GM12878 (cell line): ENCODE results near the gene OGFOD3. TPM values are rescaled to one million over a fixed set of nuclear protein-coding genes. Genes with fewer than 3 reads are reported as not detected.

Source experiments
- ATAC-seq: fragments of 200-7000 bp; cut with Tn5 transposase; 3 replicates; pipeline ENCODE4 v1.9.1; 2020; ENCODE audit warnings: mild to moderate bottlenecking, moderate library complexity
- BruUV-seq: library from RNA; stranded (reverse); fragments of 400-500 nt; replicated peaks from 2 replicates; lab custom pipeline; 2021; lab: Mats Ljungman, UMichigan
- CTCF ChIA-PET: fragments of 300-600 bp; sonication (Branson Sonifier 250); formaldehyde crosslinking; extraction: SDS; loops from one replicate; lab custom pipeline; 2021; ENCODE audit warnings: inconsistent platforms; lab: Yijun Ruan, JAX
- POLR2A ChIA-PET: fragments of 350-600 bp; formaldehyde crosslinking; extraction: SDS; loops from one replicate; lab custom pipeline; 2021; ENCODE audit warnings: inconsistent platforms; lab: Charles Lee
- RAD21 ChIA-PET: fragments of 300-600 bp; sonication (Branson Sonifier 250); formaldehyde crosslinking; loops from one replicate; lab custom pipeline; 2023; ENCODE audit warnings: antibody characterized with exemption; ENCODE audit not compliant: unreplicated experiment; lab: Charles Lee
- SMC1A ChIA-PET: fragments of 300-600 bp; sonication (Branson Sonifier 250); formaldehyde crosslinking; loops from one replicate; lab custom pipeline; 2023; ENCODE audit not compliant: unreplicated experiment, uncharacterized antibody; lab: Charles Lee
- DNase-seq: peaks from one replicate; pipeline ENCODE4 v3.0.0-alpha.2; 2011; ENCODE audit warnings: low read depth, low spot score
- FAIRE-seq: peaks from 3 replicates; lab custom pipeline; 2011; peaks lifted over from hg19 to GRCh38; lab: Jason Lieb, UNC
- H2AFZ ChIP-seq: 2 replicates; pipeline ENCODE4 v1.6.0; 2011; ENCODE audit warnings: low read depth, low read length, control low read depth; ENCODE audit not compliant: control insufficient read depth
- H3K27ac ChIP-seq: 2 replicates; pipeline ENCODE4 v1.5.1; 2011; ENCODE audit warnings: control low read depth; ENCODE audit not compliant: control insufficient read depth, insufficient read depth
- H3K27me3 ChIP-seq, 2 experiments: replicated peaks in 1 of 2; 2 replicates each; pipeline versions ENCODE4 v1.6.0 to v1.6.1; 2011; ENCODE audit warnings: low read length in 1 of 2; ENCODE audit not compliant: control insufficient read depth in 2 of 2, insufficient read depth in 2 of 2
- H3K36me3 ChIP-seq, 2 experiments: 2 replicates each; pipeline ENCODE4 v1.5.1; 2011; ENCODE audit warnings: low read length in 1 of 2; ENCODE audit not compliant: control insufficient read depth in 2 of 2, insufficient read depth in 2 of 2
- H3K4me1 ChIP-seq: 2 replicates; pipeline ENCODE4 v1.6.1; 2011; ENCODE audit warnings: mild to moderate bottlenecking, low read length, moderate library complexity, mixed read lengths; ENCODE audit not compliant: control insufficient read depth, insufficient read depth
- H3K4me2 ChIP-seq: 2 replicates; pipeline ENCODE4 v1.6.0; 2011; ENCODE audit warnings: control low read depth; ENCODE audit not compliant: control insufficient read depth, insufficient read depth
- H3K4me3 ChIP-seq: fragments of 200-600 bp; sonication (generic); 2 replicates; pipeline ENCODE4 v1.5.1; 2016
- H3K79me2 ChIP-seq: 2 replicates; pipeline ENCODE4 v1.6.0; 2011; ENCODE audit warnings: low read length; ENCODE audit not compliant: control insufficient read depth, insufficient read depth
- H3K9ac ChIP-seq: 2 replicates; pipeline ENCODE4 v1.8.0; 2011; ENCODE audit warnings: low read length, control low read depth, mixed read lengths; ENCODE audit not compliant: control insufficient read depth, insufficient read depth
- H3K9me3 ChIP-seq: replicated peaks from 3 replicates; pipeline ENCODE4 v1.5.1; 2011; ENCODE audit warnings: mild to moderate bottlenecking, low read length; ENCODE audit not compliant: control insufficient read depth, insufficient read depth
- H4K20me1 ChIP-seq: 2 replicates; pipeline ENCODE4 v1.6.0; 2011; ENCODE audit not compliant: control insufficient read depth, insufficient read depth
- BCL3 ChIP-seq: IDR thresholded peaks from 2 replicates; pipeline ENCODE4 v1.6.1; 2011; ENCODE audit warnings: borderline replicate concordance, low read depth, mild to moderate bottlenecking, moderate library complexity, low read length; ENCODE audit not compliant: insufficient read depth, poor library complexity, severe bottlenecking
- BCLAF1 ChIP-seq: fragments of 450-650 bp; IDR thresholded peaks from 2 replicates; pipeline ENCODE4 v1.6.1; 2017; ENCODE audit warnings: antibody characterized with exemption, mild to moderate bottlenecking, moderate library complexity
- BHLHE40 ChIP-seq, 2 experiments: fragments of 450-650 bp in 1 of 2; IDR thresholded peaks; 2 replicates each; pipeline ENCODE4 v1.6.1; 2011 to 2017; ENCODE audit warnings: low read depth in 2 of 2, borderline replicate concordance in 1 of 2, improper control_type of control experiment in 1 of 2, low read length in 1 of 2, mild to moderate bottlenecking in 1 of 2
- CBX3 ChIP-seq: fragments of 200-600 bp; sonication (generic); IDR thresholded peaks from 2 replicates; pipeline ENCODE4 v1.6.1; 2016; ENCODE audit warnings: low read depth, borderline replicate concordance
- IRF4 ChIP-seq: IDR thresholded peaks from 2 replicates; pipeline ENCODE4 v1.6.1; 2011; ENCODE audit warnings: low read depth, low read length
- KAT2A ChIP-seq: conservative IDR thresholded peaks from 2 replicates; pipeline ENCODE4 v1.6.1; 2011; ENCODE audit warnings: low read depth, low read length; ENCODE audit not compliant: control insufficient read depth
- POLR2AphosphoS2 ChIP-seq: IDR thresholded peaks from 2 replicates; pipeline ENCODE4 v1.6.1; 2011; ENCODE audit warnings: low read depth, mild to moderate bottlenecking, low read length, improper control_type of control experiment, moderate library complexity
- RUNX3 ChIP-seq: IDR thresholded peaks from 2 replicates; pipeline ENCODE4 v1.6.1; 2012; ENCODE audit warnings: low read length, inconsistent platforms
- SPI1 ChIP-seq: IDR thresholded peaks from 2 replicates; pipeline ENCODE4 v1.6.1; 2011; ENCODE audit warnings: low read depth, mild to moderate bottlenecking, low read length, moderate library complexity, borderline replicate concordance; ENCODE audit not compliant: insufficient read depth
- ZBTB11 ChIP-seq: fragments of 450-650 bp; formaldehyde crosslinking; IDR thresholded peaks from 2 replicates; pipeline ENCODE4 v1.5.0; 2022; ENCODE audit warnings: mild to moderate bottlenecking, missing genetic modification characterization
- ZZZ3 ChIP-seq: IDR thresholded peaks from 2 replicates; pipeline ENCODE4 v1.6.1; 2011; ENCODE audit warnings: low read depth; ENCODE audit not compliant: control insufficient read depth, insufficient read length
- WGBS: methylation state at CpG from one replicate; pipeline ENCODE4 v1.1.6; 2016; ENCODE audit warnings: low lambda C conversion rate; ENCODE audit not compliant: insufficient replicate concordance, insufficient coverage; ENCODE audit errors: missing lambda C conversion rate; 5-methylcytosine and 5-hydroxymethylcytosine counted together
- in situ Hi-C: fragments of 300-500 bp; cut with MboI; formaldehyde crosslinking; loops from 9 replicates; pipeline ENCODE4 v1.14.3; 2018; ENCODE audit warnings: mixed read lengths
- intact Hi-C: fragments of 100-400 bp; cut with micrococcal nuclease; formaldehyde crosslinking; loops from one replicate; pipeline ENCODE4 v1.14.2; 2022; ENCODE audit not compliant: unreplicated experiment
- polyA plus RNA-seq, 11 experiments: library from polyadenylated mRNA; depleted of rRNA in 4 of 11; unstranded in 6 of 11; stranded (reverse) in 5 of 11; fragments of >200 nt; fragmentation: Nextera tagmentation in 4 of 11; fragmentation: Illumina TruSeq in 1 of 11; extraction: Ambion mirVana in 4 of 11; extraction: Trizol in 1 of 11; gene quantifications; 1 replicate in 1 of 11; 2 replicates in 10 of 11; pipeline versions ENCODE4 v1.2.1 to v1.2.3, GENCODE V29; 2011 to 2016; ENCODE audit warnings: inconsistent platforms in 2 of 11, missing spikeins in 2 of 11, low read depth in 1 of 11
- total RNA-seq, 4 experiments: library from RNA; depleted of rRNA in 3 of 4; stranded (reverse); fragments of >200 nt in 3 of 4; fragmentation: Illumina TruSeq in 1 of 4; extraction: Trizol in 1 of 4; gene quantifications; 2 replicates each; pipeline versions ENCODE4 v1.2.1 to v1.2.3, GENCODE V29; 2013 to 2021

OGFOD3 gene
- total and polyA plus RNA-seq, 10 of the 15 experiments (the other 5 are each of a cell fraction or from before 2014, with no cell fraction given) = 0.48 to 28.4 (median 18.3) TPM

GRCh38 chr17:82411396-82412053 lies 6.9 kb downstream of the OGFOD3 start:
- FAIRE-seq (no peak), DNase-seq (no peak)
- in situ Hi-C loops (no loop called here), intact Hi-C loops (loop anchor here (5.0 kb wide), 1 partner anchor 179 kb away; no protein-coding TSS in a partner anchor)
- ChIA-PET SMC1A (interaction anchor here (0.7 to 1.0 kb wide), 2 partner anchors 54 to 61 kb away, joined by 3 read pairs; no protein-coding TSS in a partner anchor), POLR2A (no interaction called here), RAD21 (no interaction called here), CTCF (interaction anchor here (1.5 to 4.1 kb wide), 3 partner anchors 10 to 61 kb away, joined by 3 to 22 read pairs (median 15); no protein-coding TSS in a partner anchor)
- H4K20me1 ChIP-seq = peaks cover 5% of the 10 kb centered on the region
- no peak overlapping the region for H3K27ac ChIP-seq
- H3K4me2 ChIP-seq = no peak overlapping the region
- BruUV-seq = no TSS peak
- H3K9ac ChIP-seq = no peak overlapping the region
- H3K4me1 ChIP-seq = no peaks in the 10 kb centered on the region
- 92% methylated on average over 24 of the region's 24 CpGs for WGBS
- TF ChIP-seq BCLAF1 (no peak), CBX3 (no peak), ZBTB11 (CRISPR knock-in tag) (no peak), BHLHE40 (IDR thresholded peaks at IDR 0.05; ENCODE audit: borderline replicate concordance in 1 of 2, low read depth in 2 of 2, low read length in 1 of 2) (no peak), KAT2A (no peak), SPI1 (no peak), POLR2AphosphoS2 (no peak), IRF4 (no peak), BCL3 (no peak), ZZZ3 (no peak), RUNX3 (no peak)
- TF ChIP-seq, all 136 proteins: peak for 0
- Histone ChIP-seq H3K27me3 (no peaks in the 10 kb centered on the region), H3K36me3 (no peaks in the 10 kb centered on the region; a peak in 1 of 4 replicates), H3K9me3 (no peaks in the 10 kb centered on the region), H3K4me3 (no peak overlapping the region), H3K79me2 (no peaks in the 10 kb centered on the region), H2AFZ (no peak overlapping the region)
- no peak for ATAC-seq
